Mammary microvascular endothelial cell (primary cell): ENCODE data around the gene MSL2. TPM values are rescaled to one million over a fixed set of nuclear protein-coding genes. Genes with fewer than 3 reads are reported as not detected.

Experiments
- total RNA-seq: library from RNA; depleted of rRNA; stranded (reverse); fragments of >200 nt; gene quantifications from 2 replicates; pipeline ENCODE4 v1.2.3, GENCODE V29; 2015

MSL2 gene
- total RNA-seq: 9.1 and 15.5 TPM in 2 replicates

GRCh38 chr3:136196064-136196400 is at the start of gene MSL2:
TSS of gene MSL2 (minus strand) at chr3:136196335. CDS start at chr3:136195113, 1,222 bp downstream.

Other genes starting within 250 kb of the MSL2 start
- gene PPP2R3A, start 230.6 kb downstream of the MSL2 start, total RNA-seq: 5.5 and 5.9 TPM in 2 replicates
- gene PCCB, start 54.0 kb upstream of the MSL2 start, total RNA-seq: 54.1 and 64.5 TPM in 2 replicates